H1 (cell line): ENCODE results near the gene HES3. TPM values are rescaled to one million over a fixed set of nuclear protein-coding genes. Genes with fewer than 3 reads are reported as not detected.

ENCODE experiments used
- CBX5 ChIP-seq: fragments of 300-800, 300-1000 bp; sonication (generic); IDR thresholded peaks from 2 replicates; pipeline ENCODE4 v1.7.1; 2016; ENCODE audit warnings: antibody characterized with exemption, low read length, low read depth
- EZH2 ChIP-seq: fragments of 200-600 bp; sonication (generic); IDR thresholded peaks from 2 replicates; pipeline ENCODE4 v1.7.1; 2012; ENCODE audit warnings: low read depth, mild to moderate bottlenecking, moderate library complexity, low read length, inconsistent platforms; ENCODE audit not compliant: severe bottlenecking
- SUZ12 ChIP-seq: fragments of 200-600 bp; sonication (generic); IDR thresholded peaks from 2 replicates; pipeline ENCODE4 v1.6.1; 2012; ENCODE audit warnings: mild to moderate bottlenecking, inconsistent platforms, low read length, moderate library complexity, mixed read lengths
- polyA plus RNA-seq, 7 experiments: library from polyadenylated mRNA; depleted of rRNA in 3 of 7; stranded (reverse) in 5 of 7; unstranded in 2 of 7; fragments of >200 nt in 5 of 7; fragments of 200-250 nt in 2 of 7; gene quantifications; 1 replicate in 5 of 7; 2 replicates in 1 of 7; 4 replicates in 1 of 7; pipeline versions ENCODE4 v1.2.1 to v1.2.3, GENCODE V29; 2011 to 2013; ENCODE audit warnings: missing spikeins in 2 of 7, mixed read lengths in 2 of 7
- total RNA-seq: library from RNA; stranded (reverse); fragmentation: NEBNext Ultra II Directional; extraction: Animal tissue kit (Norgen Biotek cat#: 25700); gene quantifications from 2 replicates; pipeline ENCODE4 v1.2.1, GENCODE V29; 2021

Gene HES3
- total and polyA plus RNA-seq, 2 of the 8 experiments (the other 6 are each of a cell fraction or from before 2014, with no cell fraction given), result 38.8 to 54.3 TPM

DNA sequence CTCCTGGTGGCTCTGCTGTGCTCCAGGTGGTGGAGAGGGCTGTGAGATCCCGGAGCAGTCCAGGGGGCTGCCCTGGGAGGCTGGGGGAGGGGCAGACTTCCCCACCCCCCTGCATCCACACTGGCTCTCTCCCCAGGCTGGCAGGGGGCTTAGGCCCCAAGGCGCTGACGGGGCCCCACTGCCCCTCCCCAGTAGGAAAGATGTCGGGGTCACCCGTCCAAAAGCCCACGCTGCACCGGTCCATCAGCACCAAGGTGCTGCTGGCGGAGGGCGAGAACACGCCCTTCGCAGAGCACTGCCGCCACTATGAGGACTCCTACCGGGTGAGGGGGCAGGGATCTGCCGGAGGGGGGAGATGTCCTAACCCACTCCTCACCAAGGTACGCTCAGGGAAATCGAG is 32.2 kb upstream of the HES3 start (continued):
- no peak for TF ChIP-seq EZH2
- TF ChIP-seq SUZ12, result no peak
- no peak for TF ChIP-seq CBX5
